Effector CD4-positive, alpha-beta T cell (primary cell): ENCODE results near the gene PRPF19.

Experiments
- DNase-seq: peaks from one replicate; pipeline ENCODE4 v3.0.0-alpha.2; 2020

Gene PRPF19

DNA sequence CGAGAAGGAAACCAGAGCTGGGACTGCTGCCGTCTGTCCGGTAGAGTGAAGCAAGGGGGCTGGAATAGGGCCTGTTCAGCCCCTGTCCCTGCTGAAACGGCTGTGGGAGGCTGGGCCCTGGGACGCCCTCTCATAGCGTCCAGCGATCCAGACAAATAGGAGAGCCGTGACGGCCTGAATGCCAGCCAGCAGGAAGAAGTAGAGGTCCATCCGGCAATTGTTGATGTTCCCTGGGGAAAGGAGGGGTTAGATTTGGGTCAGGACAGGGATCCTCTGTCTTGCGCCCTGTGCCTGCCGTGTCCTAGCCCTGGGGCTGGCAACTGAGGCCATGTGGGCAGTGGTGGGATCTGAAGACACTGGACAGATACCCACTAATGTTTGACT lies 30.8 kb upstream of the PRPF19 start:
- DNase-seq, result no peak

GRCh38 chr11:60936467-60937143 lies 30.2 kb upstream of the PRPF19 start:
- no peak for DNase-seq

DNA sequence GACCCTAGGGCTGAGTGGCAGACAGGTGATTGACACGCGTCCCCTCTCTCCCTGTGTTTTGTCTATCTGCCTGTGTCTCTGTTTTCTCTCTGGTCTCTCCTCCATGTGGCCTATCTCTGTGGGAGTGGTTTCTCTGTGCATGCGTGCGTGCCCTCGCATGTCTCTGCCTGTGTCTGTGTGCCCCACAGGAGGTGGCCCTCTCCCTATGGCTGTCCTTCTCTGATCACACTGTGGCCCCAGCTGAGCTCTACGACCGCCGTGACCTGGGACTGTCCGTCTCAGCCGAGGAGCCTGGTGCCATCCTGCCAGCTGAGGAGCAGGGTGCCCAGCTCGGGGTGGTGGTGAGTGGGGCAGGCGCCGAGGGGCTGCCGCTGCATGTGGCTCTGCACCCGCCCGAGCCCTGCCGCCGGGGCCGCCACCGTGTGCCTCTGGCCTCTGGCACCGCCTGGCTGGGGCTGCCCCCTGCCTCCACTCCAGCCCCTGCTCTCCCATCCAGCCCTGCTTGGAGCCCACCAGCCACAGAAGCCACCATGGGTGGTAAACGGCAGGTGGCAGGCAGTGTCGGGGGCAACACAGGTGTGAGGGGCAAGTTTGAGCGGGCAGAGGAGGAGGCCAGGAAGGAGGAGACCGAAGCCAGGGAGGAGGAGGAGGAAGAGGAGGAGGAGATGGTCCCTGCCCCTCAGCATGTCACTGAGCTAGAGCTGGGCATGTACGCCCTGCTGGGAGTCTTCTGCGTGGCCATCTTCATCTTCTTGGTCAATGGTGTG lies 29.5 kb upstream of the PRPF19 start:
- no peak for DNase-seq

GRCh38 chr11:60934790-60935605 lies 28.6 kb upstream of the PRPF19 start:
- no peak for DNase-seq

- DNase-seq, result no peak
These were observed 27.9 kb upstream of the PRPF19 start for GRCh38 chr11:60934124-60934789.

DNA sequence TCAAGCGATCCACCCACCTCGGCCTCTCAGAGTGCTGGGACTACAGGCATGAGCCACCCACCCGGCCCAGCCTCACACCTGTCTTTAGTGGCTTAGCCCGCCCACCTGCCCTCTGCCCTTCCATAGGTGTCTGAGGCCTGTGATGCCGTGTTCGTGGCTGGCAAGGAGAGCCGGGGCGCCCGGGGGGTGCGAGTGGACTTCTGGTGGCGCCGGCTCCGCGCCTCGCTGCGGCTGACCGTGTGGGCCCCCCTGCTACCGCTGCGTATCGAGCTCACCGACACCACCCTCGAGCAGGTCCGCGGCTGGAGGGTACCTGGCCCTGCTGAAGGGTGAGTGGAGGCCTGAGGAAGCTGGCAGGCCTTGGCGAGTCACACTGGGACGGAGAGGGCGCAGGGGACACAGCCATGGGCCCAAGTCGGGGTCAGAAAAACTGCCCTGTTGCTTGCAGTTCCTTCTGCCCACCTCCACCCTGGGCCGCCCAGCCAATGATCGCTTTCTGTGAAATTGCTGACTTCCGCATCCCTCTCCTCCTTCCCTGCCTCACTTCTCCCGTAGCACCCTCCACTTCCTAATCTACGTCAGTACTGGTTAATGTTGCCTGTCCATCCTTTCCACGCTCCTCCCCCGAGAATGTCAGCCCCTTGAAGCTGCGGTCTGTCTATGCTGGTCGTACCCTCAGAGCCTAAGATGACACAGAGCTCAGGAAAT lies 27.2 kb upstream of the PRPF19 start:
- DNase-seq, result no peak

DNA sequence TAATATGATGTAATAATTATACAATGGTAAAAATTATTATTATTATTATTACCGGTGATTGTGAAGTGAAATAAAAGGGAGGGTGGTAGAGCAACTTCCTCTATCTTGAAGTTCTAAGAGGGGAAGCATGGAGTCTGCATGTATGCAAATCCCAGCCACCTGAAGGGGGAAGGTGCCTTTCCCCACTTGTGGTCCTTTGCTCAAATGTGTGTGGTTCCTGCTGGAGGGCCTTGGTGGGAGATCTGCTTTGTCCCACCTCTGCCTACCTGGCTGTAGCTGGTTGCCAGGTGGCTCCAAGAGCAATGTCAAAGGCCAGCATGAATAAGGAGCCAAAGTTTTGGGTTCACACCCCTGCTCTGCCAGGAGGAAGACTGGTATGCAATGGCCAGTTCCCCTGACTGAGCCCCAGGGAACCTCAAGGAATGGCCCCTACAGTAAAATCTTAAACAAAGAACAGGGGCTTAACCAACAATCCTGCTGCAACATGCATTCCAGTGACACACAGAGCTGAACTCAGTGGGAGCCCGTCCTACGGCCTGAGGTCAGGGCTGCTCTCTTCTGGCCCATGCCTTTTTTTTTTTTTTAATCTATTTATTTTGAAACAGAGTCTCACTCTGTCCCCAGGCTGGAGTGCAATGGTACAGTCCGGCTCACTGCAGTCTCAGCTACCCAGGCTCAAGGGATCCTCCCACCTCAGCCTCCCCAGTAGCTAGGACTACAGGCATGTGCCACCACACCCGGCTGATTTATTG lies 26.4 kb upstream of the PRPF19 start:
- no peak for DNase-seq

DNA sequence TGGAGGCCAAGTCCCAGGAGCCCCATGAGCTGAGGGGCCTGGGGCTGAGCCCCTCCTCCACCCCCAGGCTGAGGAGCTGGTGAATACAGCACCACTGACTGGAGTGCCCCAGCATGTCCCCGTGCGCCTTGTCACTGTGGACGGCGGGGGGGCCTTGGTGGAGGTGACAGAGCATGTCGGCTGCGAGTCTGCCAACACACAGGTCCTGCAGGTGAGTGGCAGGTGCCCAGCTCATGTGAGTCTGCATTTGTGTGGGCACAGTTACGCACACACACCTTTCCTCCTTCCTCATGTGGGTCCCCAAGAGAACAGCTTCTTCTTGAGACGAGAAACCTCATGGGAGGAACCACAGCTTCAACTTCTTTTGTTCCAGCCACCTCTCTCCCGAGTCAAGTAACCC lies 25.5 kb upstream of the PRPF19 start:
- DNase-seq, result no peak

DNA sequence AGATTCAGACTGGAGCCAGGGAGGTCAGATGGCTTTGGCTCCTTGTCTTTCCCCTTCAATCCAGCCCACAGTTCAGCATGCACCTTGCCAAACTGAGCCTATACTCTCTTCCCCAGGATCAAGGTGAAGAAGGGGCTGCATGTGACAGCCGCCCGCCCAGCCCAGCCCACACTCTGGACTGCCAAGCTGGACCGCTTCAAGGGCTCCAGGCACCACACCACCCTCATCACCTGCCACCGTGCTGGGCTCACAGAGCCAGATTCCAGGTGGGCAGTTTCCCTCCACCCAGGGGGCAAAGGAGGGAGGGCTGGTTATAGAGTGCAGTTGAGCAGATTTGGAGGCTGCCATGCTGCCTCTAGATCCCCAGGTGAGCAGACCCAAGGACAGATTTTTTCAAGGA lies 24.0 kb upstream of the PRPF19 start:
- no peak for DNase-seq

DNA sequence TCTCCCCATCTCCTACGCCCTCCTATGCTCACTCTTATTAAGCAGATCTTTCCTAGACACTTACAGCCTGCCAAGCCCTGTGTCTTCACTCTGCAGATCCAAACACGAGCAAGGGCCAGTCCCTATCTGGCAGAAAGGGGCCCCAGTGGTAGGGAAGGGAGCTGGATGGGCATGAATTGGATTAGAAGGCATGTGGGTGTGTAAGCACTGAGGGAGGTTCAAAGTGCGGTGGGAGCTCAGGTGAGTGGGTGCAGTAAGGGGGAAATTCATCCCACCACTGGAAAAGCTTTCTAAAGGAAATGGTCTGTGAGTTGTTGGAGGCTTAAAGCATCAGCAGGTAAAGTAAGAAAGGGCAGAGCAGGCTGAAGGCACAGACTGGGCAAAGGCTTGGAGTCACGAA lies 23.4 kb upstream of the PRPF19 start:
- DNase-seq, result no peak

- DNase-seq, result no peak
These were observed 22.2 kb upstream of the PRPF19 start for GRCh38 chr11:60928563-60929001.

GRCh38 chr11:60927600-60927999 lies 21.2 kb upstream of the PRPF19 start:
- no peak for DNase-seq

DNA sequence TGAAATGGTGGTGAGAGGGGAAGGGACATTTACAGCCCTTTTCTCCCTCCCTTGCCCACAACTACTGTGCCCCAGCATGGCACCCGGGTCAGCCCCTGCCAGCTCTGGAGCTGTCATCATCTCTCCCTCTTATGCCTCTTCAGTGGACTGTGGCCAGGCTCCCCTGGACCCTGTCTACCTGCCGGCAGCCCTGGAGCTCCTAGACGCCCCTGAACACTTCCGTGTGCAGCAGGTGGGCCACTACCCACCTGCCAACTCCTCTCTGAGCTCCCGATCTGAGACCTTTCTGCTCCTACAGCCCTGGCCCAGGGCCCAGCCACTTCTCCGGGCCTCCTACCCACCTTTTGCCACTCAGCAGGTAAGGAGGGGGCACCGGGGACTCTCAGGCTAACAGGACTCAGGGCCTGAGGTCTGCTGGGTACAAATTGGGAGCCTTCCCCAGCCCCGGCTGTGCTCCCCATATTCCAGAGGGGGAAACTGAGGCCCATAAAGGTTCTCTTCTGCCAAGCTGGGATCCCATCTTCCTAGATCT lies 20.7 kb upstream of the PRPF19 start:
- no peak for DNase-seq

- DNase-seq, result no peak
These were observed 20.1 kb upstream of the PRPF19 start for GRCh38 chr11:60926500-60926899.

DNA sequence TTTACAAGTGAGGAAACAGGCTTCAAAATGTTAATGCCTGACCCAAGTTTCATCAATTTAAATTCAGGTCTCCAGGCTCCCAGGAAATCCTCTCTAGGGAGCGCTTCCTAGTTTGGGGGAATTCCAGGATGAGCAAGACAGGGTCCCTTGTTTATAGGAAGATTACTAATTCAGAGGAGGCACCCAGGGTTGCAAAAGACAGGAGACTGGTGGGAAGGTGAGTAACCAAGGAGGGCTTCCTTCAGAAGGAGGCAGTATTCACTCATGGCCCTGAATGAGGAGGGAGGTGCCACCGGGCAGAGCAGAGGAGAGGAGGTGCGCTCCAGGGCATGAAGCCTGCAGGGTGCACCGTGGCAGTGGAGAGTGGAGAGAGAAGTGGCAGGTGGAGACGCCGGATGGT lies 19.5 kb upstream of the PRPF19 start:
- DNase-seq, result no peak

DNA sequence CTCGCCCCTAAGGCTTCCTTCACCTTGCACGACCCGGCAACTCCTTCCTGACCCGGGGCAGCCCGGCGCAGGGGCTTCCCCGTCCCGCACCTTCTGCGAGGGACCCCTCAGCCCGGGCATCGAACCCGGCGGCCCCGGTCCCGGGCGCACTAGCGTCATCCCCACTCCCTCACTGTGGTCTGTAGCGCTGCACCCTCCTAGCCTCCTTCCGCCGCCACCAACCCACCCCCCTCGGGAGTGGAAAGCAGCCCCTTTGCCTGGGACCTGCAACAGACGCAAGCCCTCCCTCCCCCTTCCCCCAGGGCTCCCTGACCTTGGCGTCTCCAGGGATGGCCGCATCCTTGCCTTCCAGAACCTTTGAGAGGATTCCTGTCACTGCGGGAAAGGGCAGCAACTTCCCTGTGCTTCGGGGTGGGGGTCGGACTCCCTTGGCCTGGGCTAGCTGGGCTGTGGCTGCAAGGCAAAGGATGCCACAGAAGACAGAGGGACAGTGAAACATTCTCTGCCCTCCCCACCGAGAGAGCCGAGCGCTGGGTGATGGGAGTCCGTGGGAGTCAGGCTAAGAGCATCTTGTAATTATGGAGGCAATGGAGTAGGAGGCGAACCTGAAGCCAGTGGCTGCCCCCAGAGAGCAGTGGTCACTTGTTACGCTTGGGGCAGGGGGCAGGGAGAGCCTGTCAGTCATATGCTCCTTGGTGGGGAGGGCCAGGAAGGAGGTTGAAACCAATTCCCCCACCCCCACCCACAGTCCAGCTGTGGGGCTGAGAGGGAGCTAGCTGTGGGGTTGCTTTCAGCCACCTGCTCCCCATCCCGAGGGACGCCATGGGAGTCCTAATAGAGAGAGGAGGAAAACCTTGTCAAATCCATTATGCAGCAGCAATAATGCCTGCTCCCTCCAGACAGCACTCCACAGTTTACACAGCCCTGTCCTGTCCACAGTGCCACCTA lies 18.8 kb upstream of the PRPF19 start:
- no peak for DNase-seq

- no peak for DNase-seq
These were observed 17.9 kb upstream of the PRPF19 start, which contains the start of gene TMEM132A for GRCh38 chr11:60924110-60924905. Gene TMEM132A, plus strand, starts transcription at chr11:60924460. Its CDS starts 174 bp downstream, at chr11:60924634.

GRCh38 chr11:60923800-60924109 lies 17.4 kb upstream of the PRPF19 start:
- DNase-seq, result no peak

- DNase-seq, result no peak
These were observed 16.9 kb upstream of the PRPF19 start for GRCh38 chr11:60923326-60923725.
